K562 (cell line): ENCODE data around the gene PDIA5. TPM values are rescaled to one million over a fixed set of nuclear protein-coding genes. Genes with fewer than 3 reads are reported as not detected.

Experiments
- ATAC-seq: fragments of 200-7000 bp; cut with Tn5 transposase; 3 replicates; pipeline ENCODE4 v1.9.1; 2020; ENCODE audit warnings: moderate library complexity
- BruUV-seq: library from RNA; stranded (reverse); fragments of 400-500 nt; replicated peaks from 2 replicates; lab custom pipeline; 2021; lab: Mats Ljungman, UMichigan
- CTCF ChIA-PET: fragments of 300-600 bp; formaldehyde crosslinking; extraction: SDS; loops from one replicate; lab custom pipeline; 2021; ENCODE audit warnings: low intra/inter-chr PET ratio; lab: Yijun Ruan, JAX
- POLR2A ChIA-PET: fragments of 300-600, 350-650 bp; sonication (Branson Sonifier 250); formaldehyde crosslinking; extraction: SDS; loops from one replicate; lab custom pipeline; 2021; ENCODE audit warnings: antibody characterized with exemption, inconsistent platforms; lab: Yijun Ruan, JAX
- DNase-seq, 4 experiments: peaks; one replicate each; pipeline versions ENCODE4 v3.0.0 to v3.0.0-alpha.2; 2011 to 2018; ENCODE audit warnings: low spot score in 3 of 4, mixed read lengths in 3 of 4; ENCODE audit errors: extremely low read depth in 1 of 4
- FAIRE-seq: peaks from 2 replicates; lab custom pipeline; 2011; peaks lifted over from hg19 to GRCh38; lab: Jason Lieb, UNC
- H2AFZ ChIP-seq: 2 replicates; pipeline ENCODE4 v1.6.0; 2011; ENCODE audit warnings: low read depth, low read length, control low read depth, inconsistent platforms
- H3K27ac ChIP-seq: fragments of 200-600 bp; 3 replicates; pipeline ENCODE4 v1.8.0; 2011; ENCODE audit warnings: low read depth, mild to moderate bottlenecking, control low read depth, inconsistent platforms, low read length, moderate library complexity, mixed read lengths; ENCODE audit errors: extremely low read depth
- H3K27me3 ChIP-seq, 2 experiments: fragments of 300-600 bp in 1 of 2; 2 replicates in 1 of 2; 3 replicates in 1 of 2; pipeline versions ENCODE4 v1.6.0 to v1.8.0; 2011; ENCODE audit warnings: inconsistent platforms in 2 of 2, low read length in 2 of 2, mild to moderate bottlenecking in 1 of 2, mixed read lengths in 1 of 2, moderate library complexity in 1 of 2; ENCODE audit not compliant: control insufficient read depth in 2 of 2, insufficient read depth in 2 of 2
- H3K36me3 ChIP-seq: fragments of 300-600 bp; 3 replicates; pipeline ENCODE4 v1.8.0; 2011; ENCODE audit warnings: mild to moderate bottlenecking, low read length, inconsistent platforms; ENCODE audit not compliant: control insufficient read depth, insufficient read depth
- H3K4me1 ChIP-seq, 2 experiments: fragments of 200-600 bp in 1 of 2; replicated peaks in 1 of 2; 2 replicates in 1 of 2; 3 replicates in 1 of 2; pipeline versions ENCODE4 v1.5.1 to v1.8.0; 2011; ENCODE audit warnings: inconsistent platforms in 2 of 2, low read length in 2 of 2, mild to moderate bottlenecking in 1 of 2, mixed read lengths in 1 of 2, moderate library complexity in 1 of 2; ENCODE audit not compliant: control insufficient read depth in 2 of 2, insufficient read depth in 2 of 2
- H3K4me2 ChIP-seq: 2 replicates; pipeline ENCODE4 v1.6.1; 2011; ENCODE audit warnings: low read length, control low read depth, inconsistent platforms, mixed read lengths; ENCODE audit not compliant: insufficient read depth
- H3K4me3 ChIP-seq: fragments of 200-600 bp; sonication (generic), shearing (Covaris generic); 2 replicates; pipeline ENCODE4 v1.5.1; 2016; ENCODE audit warnings: control low read depth, inconsistent platforms
- H3K79me2 ChIP-seq: fragments of 200-600 bp; 3 replicates; pipeline ENCODE4 v1.8.0; 2011; ENCODE audit warnings: low read length, inconsistent platforms; ENCODE audit not compliant: control insufficient read depth, insufficient read depth
- H3K9ac ChIP-seq, 2 experiments: 2 replicates each; pipeline versions ENCODE4 v1.6.0 to v1.6.1; 2011; ENCODE audit warnings: low read depth in 2 of 2, low read length in 2 of 2, control low read depth in 1 of 2, inconsistent platforms in 1 of 2, mild to moderate bottlenecking in 1 of 2, mixed read lengths in 1 of 2; ENCODE audit not compliant: insufficient read depth in 1 of 2
- H3K9me1 ChIP-seq: one replicate; pipeline ENCODE4 v1.6.0; 2011; ENCODE audit warnings: inconsistent platforms, mild to moderate bottlenecking, low read length, moderate library complexity; ENCODE audit not compliant: control insufficient read depth, insufficient read depth
- H3K9me3 ChIP-seq: replicated peaks from 2 replicates; pipeline ENCODE4 v1.5.1; 2011; ENCODE audit warnings: low read depth, low read length, inconsistent platforms; ENCODE audit not compliant: control insufficient read depth, insufficient read depth
- H4K20me1 ChIP-seq: replicated peaks from 2 replicates; pipeline ENCODE4 v1.6.1; 2011; ENCODE audit warnings: low read length, inconsistent platforms, mixed read lengths; ENCODE audit not compliant: control insufficient read depth, insufficient read depth
- HNRNPK ChIP-seq: fragments of 200-400 bp; formaldehyde crosslinking; IDR thresholded peaks from one replicate; pipeline ENCODE4 v1.6.1; 2018; ENCODE audit warnings: mild to moderate bottlenecking, low read depth, low read length; ENCODE audit not compliant: poor library complexity, severe bottlenecking
- PHB ChIP-seq: fragments of 250-450 bp; sonication (Bioruptor Pico); IDR thresholded peaks from 2 replicates; pipeline ENCODE4 v1.5.0; 2021
- PREB ChIP-seq: sonication (generic); formaldehyde crosslinking; IDR thresholded peaks from 2 replicates; pipeline ENCODE4 v1.8.1; 2023; ENCODE audit warnings: mild to moderate bottlenecking, missing genetic modification reagents
- PTBP1 ChIP-seq: fragments of 200-400 bp; formaldehyde crosslinking; IDR thresholded peaks from 2 replicates; pipeline ENCODE4 v1.6.1; 2017; ENCODE audit warnings: low read depth, low read length
- SRSF1 ChIP-seq: fragments of 200-400 bp; formaldehyde crosslinking; IDR thresholded peaks from 2 replicates; pipeline ENCODE4 v1.6.1; 2017; ENCODE audit warnings: mild to moderate bottlenecking, low read depth, low read length, moderate library complexity
- ZNF561 ChIP-seq: fragments of 450-650 bp; formaldehyde crosslinking; conservative IDR thresholded peaks from 2 replicates; pipeline ENCODE4 v1.4.0; 2020; ENCODE audit warnings: mild to moderate bottlenecking, moderate library complexity
- ZNF740 ChIP-seq, 3 experiments: fragments of 200-800 bp in 1 of 3; sonication (Bioruptor generic) in 1 of 3; sonication (generic) in 1 of 3; formaldehyde crosslinking in 1 of 3; IDR thresholded peaks; 2 replicates each; pipeline versions ENCODE4 v1.6.1 to v1.8.0; 2016 to 2022; ENCODE audit warnings: mild to moderate bottlenecking in 2 of 3, missing compliant biosample characterization in 2 of 3, missing genetic modification characterization in 2 of 3, missing genetic modification reagents in 1 of 3
- ZNF75A ChIP-seq: fragments of 450-650 bp; formaldehyde crosslinking; IDR thresholded peaks from 2 replicates; pipeline ENCODE4 v1.4.0; 2020; ENCODE audit warnings: mild to moderate bottlenecking
- WGBS: fragments of 100-300 bp; shearing (Covaris generic); methylation state at CpG from one replicate; pipeline ENCODE4 v1.1.6; 2016; ENCODE audit warnings: low coverage, mixed read lengths; ENCODE audit not compliant: insufficient coverage; ENCODE audit errors: missing lambda C conversion rate; 5-methylcytosine and 5-hydroxymethylcytosine counted together
- in situ Hi-C: fragments of 300-500 bp; cut with MboI; formaldehyde crosslinking; loops from 4 replicates; pipeline ENCODE4 v1.15.0; 2018; ENCODE audit warnings: inconsistent platforms, mixed read lengths
- intact Hi-C: fragments of 100-400 bp; cut with micrococcal nuclease; formaldehyde crosslinking; loops from 2 replicates; pipeline ENCODE4 v1.14.2; 2022
- polyA plus RNA-seq, 8 experiments: library from polyadenylated mRNA; depleted of rRNA in 4 of 8; stranded (reverse) in 5 of 8; unstranded in 3 of 8; fragments of >200 nt; fragmentation: Nextera tagmentation in 2 of 8; fragmentation: Illumina TruSeq in 1 of 8; extraction: Ambion mirVana in 2 of 8; extraction: Trizol in 1 of 8; gene quantifications; 2 replicates each; pipeline versions ENCODE4 v1.2.1 to v1.2.3, GENCODE V29; 2011 to 2014; ENCODE audit warnings: inconsistent platforms in 1 of 8, missing spikeins in 1 of 8
- total RNA-seq, 7 experiments: library from RNA; depleted of rRNA in 6 of 7; stranded (reverse); fragments of >200 nt in 6 of 7; fragmentation: Illumina TruSeq in 2 of 7; extraction: Trizol in 2 of 7; gene quantifications; 2 replicates each; pipeline versions ENCODE4 v1.2.1 to v1.2.3, GENCODE V29; 2011 to 2021; ENCODE audit warnings: low replicate concordance in 1 of 7

Gene PDIA5
- total and polyA plus RNA-seq, 9 of the 15 experiments (the other 6 are each of a cell fraction or from before 2014, with no cell fraction given): 3.4 to 31.8 (median 19.6) TPM

- Histone ChIP-seq H3K36me3 (peaks cover 11% of the 10 kb centered on the region; the same call in 1 of the 3 replicates), H3K9me1 (no peaks in the 10 kb centered on the region), H3K9ac (peak overlapping the region in 1 of 2 experiments; percentile 29; a peak in 1 of 4 replicates), H2AFZ (no peak overlapping the region), H3K27me3 (no peaks in the 10 kb centered on the region), H3K4me1 (peaks cover 36 to 67% of the 10 kb centered on the region in 2 experiments), H3K27ac (no peak overlapping the region; the same call in 2 of the 3 replicates), H3K79me2 (peaks cover 94% of the 10 kb centered on the region), H4K20me1 (peaks cover 21% of the 10 kb centered on the region), H3K9me3 (no peaks in the 10 kb centered on the region), H3K4me2 (peak overlapping the region; percentile 45), H3K4me3 (no peak overlapping the region)
- FAIRE-seq (no peak), ATAC-seq (peak; percentile 52), DNase-seq (peak in 2 of 4 experiments; percentile 27 to 43)
- no peak for TF ChIP-seq ZNF561
- no peak for TF ChIP-seq ZNF740 (CRISPR knock-in tag; IDR thresholded peaks at IDR 0.05)
- TF ChIP-seq ZNF740 (tag; IDR thresholded peaks at IDR 0.05): no peak
- no peak for TF ChIP-seq ZNF75A
- no peak for TF ChIP-seq HNRNPK
- no peak for TF ChIP-seq PHB (CRISPR knock-in tag)
- TF ChIP-seq SRSF1: no peak
- TF ChIP-seq PTBP1: no peak
- TF ChIP-seq PREB (CRISPR knock-in tag): no peak
- CTCF ChIA-PET: interaction anchor here (0.7 kb wide), 1 partner anchor 214 kb away, joined by 3 read pairs; no protein-coding TSS in a partner anchor
- in situ Hi-C loops: no loop called here
- intact Hi-C loops: no loop called here
- BruUV-seq: no TSS peak
- POLR2A ChIA-PET: interaction anchor here (0.6 kb wide), 1 partner anchor 14 kb away, joined by 3 read pairs; no protein-coding TSS in a partner anchor
- 35% methylated on average over 2 of the region's 6 CpGs for WGBS
Measured at GRCh38 chr3:123084192-123084591, 17.4 kb downstream of the PDIA5 start.
